Activated CD4-positive, alpha-beta memory T cell treated with anti-CD3 and anti-CD28 coated beads for 36 hours (primary cell): Measurements from ENCODE around the gene DBI. TPM values are rescaled to one million over a fixed set of nuclear protein-coding genes. Genes with fewer than 3 reads are reported as not detected.
A peak's percentile ranks its signal among the peaks of the same experiment; 100 is the strongest.

Experiments
- CTCF ChIA-PET: fragments of 350-600 bp; sonication (Branson Sonifier 250); formaldehyde crosslinking; loops from one replicate; lab custom pipeline; 2021; ENCODE audit warnings: antibody characterized with exemption, inconsistent platforms; lab: Charles Lee
- POLR2A ChIA-PET: fragments of 350-600 bp; sonication (Branson Sonifier 250); formaldehyde crosslinking; loops from one replicate; lab custom pipeline; 2021; ENCODE audit warnings: antibody characterized with exemption; lab: Charles Lee
- DNase-seq: peaks from one replicate; pipeline ENCODE4 v3.0.0-alpha.2; 2020
- H3K27ac Mint-ChIP-seq: one replicate; pipeline ENCODE4 v1.8.0; 2021; ENCODE audit warnings: mixed read lengths
- H3K27me3 Mint-ChIP-seq: one replicate; pipeline ENCODE4 v1.8.0; 2021; ENCODE audit warnings: mixed read lengths
- H3K36me3 Mint-ChIP-seq: one replicate; pipeline ENCODE4 v1.8.0; 2021; ENCODE audit warnings: mixed read lengths
- H3K4me1 Mint-ChIP-seq: one replicate; pipeline ENCODE4 v1.8.0; 2021; ENCODE audit warnings: low read depth, mixed read lengths
- H3K4me3 Mint-ChIP-seq: one replicate; pipeline ENCODE4 v1.8.0; 2021; ENCODE audit warnings: mild to moderate bottlenecking, mixed read lengths
- H3K9me3 Mint-ChIP-seq: one replicate; pipeline ENCODE4 v1.8.0; 2021; ENCODE audit warnings: mixed read lengths
- intact Hi-C: fragments of 100-400 bp; cut with micrococcal nuclease; formaldehyde crosslinking; loops from one replicate; pipeline ENCODE4 v1.15.1; 2023
- total RNA-seq, 2 experiments: library from RNA; stranded (reverse); gene quantifications; one replicate each; pipeline ENCODE4 v1.2.3, GENCODE V29; 2021

DBI gene
- total RNA-seq, 2 experiments from 2014 or later, result 149 to 150 TPM

- H3K27me3 Mint-ChIP-seq, result no peaks in the 10 kb centered on the region
- H3K4me3 Mint-ChIP-seq, result no peak overlapping the region
- H3K27ac Mint-ChIP-seq, result no peak overlapping the region
- ChIA-PET POLR2A (no interaction called here), CTCF (interaction anchor here (1.5 kb wide), 1 partner anchor 138 kb away, joined by 6 read pairs; no protein-coding TSS in a partner anchor)
- H3K9me3 Mint-ChIP-seq, result no peaks in the 10 kb centered on the region
- intact Hi-C loops, result no loop called here
- DNase-seq, result peak; percentile 28
- H3K36me3 Mint-ChIP-seq, result peaks cover 8% of the 10 kb centered on the region
- H3K4me1 Mint-ChIP-seq, result peaks cover 13% of the 10 kb centered on the region
Measured at GRCh38 chr2:119338826-119339561, 27.8 kb upstream of the DBI start.

GRCh38 chr2:119339562-119339923, 27.2 kb upstream of the DBI start:
- intact Hi-C loops, result no loop called here
- Mint-ChIP-seq H3K4me3 (no peak overlapping the region), H3K4me1 (peaks cover 13% of the 10 kb centered on the region), H3K27ac (no peak overlapping the region), H3K27me3 (no peaks in the 10 kb centered on the region), H3K9me3 (no peaks in the 10 kb centered on the region), H3K36me3 (peaks cover 8% of the 10 kb centered on the region)
- POLR2A ChIA-PET, result no interaction called here
- no peak for DNase-seq
- CTCF ChIA-PET, result no interaction called here

- DNase-seq, result no peak
- no peak overlapping the region for H3K4me3 Mint-ChIP-seq
- H3K4me1 Mint-ChIP-seq, result peaks cover 13% of the 10 kb centered on the region
- H3K27ac Mint-ChIP-seq, result no peak overlapping the region
- POLR2A ChIA-PET, result no interaction called here
- H3K27me3 Mint-ChIP-seq, result no peaks in the 10 kb centered on the region
- H3K36me3 Mint-ChIP-seq, result no peaks in the 10 kb centered on the region
- CTCF ChIA-PET, result no interaction called here
- intact Hi-C loops, result no loop called here
- no peaks in the 10 kb centered on the region for H3K9me3 Mint-ChIP-seq
Measured at GRCh38 chr2:119341684-119342083, 25.1 kb upstream of the DBI start.

- Mint-ChIP-seq H3K9me3 (no peaks in the 10 kb centered on the region), H3K27me3 (no peaks in the 10 kb centered on the region), H3K4me3 (no peak overlapping the region), H3K27ac (no peak overlapping the region), H3K4me1 (no peaks in the 10 kb centered on the region), H3K36me3 (no peaks in the 10 kb centered on the region)
- CTCF ChIA-PET, result no interaction called here
- POLR2A ChIA-PET, result no interaction called here
- no peak for DNase-seq
- intact Hi-C loops, result no loop called here
Measured at GRCh38 chr2:119349289-119349688, 17.5 kb upstream of the DBI start.

- Mint-ChIP-seq H3K4me1 (peaks cover under 1% of the 10 kb centered on the region), H3K9me3 (no peaks in the 10 kb centered on the region), H3K27ac (no peak overlapping the region), H3K27me3 (no peaks in the 10 kb centered on the region), H3K36me3 (no peaks in the 10 kb centered on the region), H3K4me3 (no peak overlapping the region)
- intact Hi-C loops, result no loop called here
- POLR2A ChIA-PET, result no interaction called here
- CTCF ChIA-PET, result no interaction called here
- no peak for DNase-seq
Measured at GRCh38 chr2:119350311-119350998, 16.3 kb upstream of the DBI start.

- CTCF ChIA-PET, result interaction anchor here (0.8 kb wide), 1 partner anchor 9 kb away, joined by 3 read pairs; no protein-coding TSS in a partner anchor
- POLR2A ChIA-PET, result no interaction called here
Measured at GRCh38 chr2:119352357-119352756, 14.4 kb upstream of the DBI start.

GRCh38 chr2:119354860-119355259, 11.9 kb upstream of the DBI start:
- Mint-ChIP-seq H3K27me3 (no peaks in the 10 kb centered on the region), H3K4me1 (peaks cover 7% of the 10 kb centered on the region), H3K9me3 (no peaks in the 10 kb centered on the region), H3K36me3 (no peaks in the 10 kb centered on the region), H3K27ac (no peak overlapping the region), H3K4me3 (no peak overlapping the region)
- intact Hi-C loops, result no loop called here
- ChIA-PET POLR2A (no interaction called here), CTCF (no interaction called here)
- DNase-seq, result no peak

More at GRCh38 chr2:119352357-119352756, 14.4 kb upstream of the DBI start:
- no peaks in the 10 kb centered on the region for H3K9me3 Mint-ChIP-seq
- intact Hi-C loops, result no loop called here
- H3K27me3 Mint-ChIP-seq, result no peaks in the 10 kb centered on the region
- no peak overlapping the region for H3K4me3 Mint-ChIP-seq
- H3K27ac Mint-ChIP-seq, result no peak overlapping the region
- no peak for DNase-seq
- no peaks in the 10 kb centered on the region for H3K36me3 Mint-ChIP-seq
- H3K4me1 Mint-ChIP-seq, result peaks cover 7% of the 10 kb centered on the region

GRCh38 chr2:119359774-119360173, 7.0 kb upstream of the DBI start:
- Mint-ChIP-seq H3K27ac (no peak overlapping the region), H3K4me1 (peaks cover 15% of the 10 kb centered on the region), H3K36me3 (no peaks in the 10 kb centered on the region), H3K9me3 (no peaks in the 10 kb centered on the region), H3K4me3 (no peak overlapping the region), H3K27me3 (no peaks in the 10 kb centered on the region)
- no peak for DNase-seq
- CTCF ChIA-PET, result no interaction called here
- intact Hi-C loops, result no loop called here
- POLR2A ChIA-PET, result no interaction called here

GRCh38 chr2:119360423-119360966, 6.3 kb upstream of the DBI start:
- ChIA-PET CTCF (no interaction called here), POLR2A (no interaction called here)
- Mint-ChIP-seq H3K27me3 (no peaks in the 10 kb centered on the region), H3K9me3 (no peaks in the 10 kb centered on the region), H3K27ac (no peak overlapping the region), H3K4me3 (no peak overlapping the region), H3K36me3 (no peaks in the 10 kb centered on the region), H3K4me1 (peaks cover 21% of the 10 kb centered on the region)
- intact Hi-C loops, result no loop called here
- DNase-seq, result no peak

GRCh38 chr2:119364798-119365197, 2.0 kb upstream of the DBI start:
- H3K4me1 Mint-ChIP-seq, result peaks cover 33% of the 10 kb centered on the region
- H3K36me3 Mint-ChIP-seq, result peaks cover 17% of the 10 kb centered on the region
- ChIA-PET POLR2A (no interaction called here), CTCF (no interaction called here)
- no peak overlapping the region for H3K27ac Mint-ChIP-seq
- no peaks in the 10 kb centered on the region for H3K9me3 Mint-ChIP-seq
- intact Hi-C loops, result loop anchor here (5.0 kb wide), 5 partner anchors 132 to 1552 kb away; partner anchors contain the start of genes CCDC93, DDX18 and EPB41L5
- DNase-seq, result no peak
- H3K4me3 Mint-ChIP-seq, result peak overlapping the region; percentile 100
- no peaks in the 10 kb centered on the region for H3K27me3 Mint-ChIP-seq

- Mint-ChIP-seq H3K4me3 (peak overlapping the region; percentile 100), H3K27ac (peak overlapping the region; percentile 96), H3K36me3 (peaks cover 22% of the 10 kb centered on the region), H3K4me1 (peaks cover 33% of the 10 kb centered on the region), H3K9me3 (no peaks in the 10 kb centered on the region), H3K27me3 (no peaks in the 10 kb centered on the region)
- CTCF ChIA-PET, result no interaction called here
- POLR2A ChIA-PET, result no interaction called here
- DNase-seq, result no peak
- intact Hi-C loops, result loop anchor here (5.0 kb wide), 5 partner anchors 133 to 1553 kb away; partner anchors contain the start of genes CCDC93, DDX18 and EPB41L5
Measured at GRCh38 chr2:119365436-119365835, 1.3 kb upstream of the DBI start.

GRCh38 chr2:119366161-119366648, 572 bp upstream of the DBI start:
- ChIA-PET POLR2A (interaction anchor here (1.0 to 1.7 kb wide), 5 partner anchors 10 to 811 kb away, joined by 3 to 7 read pairs (median 5); no protein-coding TSS in a partner anchor), CTCF (no interaction called here)
- DNase-seq, result no peak
- H3K27ac Mint-ChIP-seq, result peak overlapping the region; percentile 96
- H3K4me1 Mint-ChIP-seq, result peaks cover 33% of the 10 kb centered on the region
- no peaks in the 10 kb centered on the region for H3K27me3 Mint-ChIP-seq
- peaks cover 30% of the 10 kb centered on the region for H3K36me3 Mint-ChIP-seq
- no peaks in the 10 kb centered on the region for H3K9me3 Mint-ChIP-seq
- H3K4me3 Mint-ChIP-seq, result peak overlapping the region; percentile 100
- intact Hi-C loops, result loop anchor here (1.0 to 5.0 kb wide), 7 partner anchors 10 to 1554 kb away; partner anchors contain the start of genes CCDC93, DDX18 and EPB41L5
